Lung (tissue), 12 donors: Measurements from ENCODE around the gene ATXN2. TPM values are rescaled to one million over a fixed set of nuclear protein-coding genes. Genes with fewer than 3 reads are reported as not detected.
A peak's percentile ranks its signal among the peaks of the same experiment; 100 is the strongest.

Experiments
- ATAC-seq: fragments of 200-7000 bp; cut with Tn5 transposase; one replicate; pipeline ENCODE4 v1.9.1; 2020; ENCODE audit warnings: moderate number of reproducible peaks; ENCODE audit not compliant: insufficient read depth, low FRiP score
- DNase-seq, 3 donors: peaks; one replicate each; pipeline ENCODE4 v3.0.0-alpha.2; 2013 to 2017
- H3K27ac ChIP-seq, 2 donors: one replicate each; pipeline ENCODE4 v1.5.1; 2013; ENCODE audit warnings: mild to moderate bottlenecking in 2 of 2, moderate library complexity in 2 of 2, control low read depth in 1 of 2, inconsistent platforms in 1 of 2, low read depth in 1 of 2, low read length in 1 of 2
- H3K27me3 ChIP-seq, 3 donors: one replicate each; pipeline ENCODE4 v1.5.1; 2013; ENCODE audit warnings: low read length in 2 of 3; ENCODE audit not compliant: control insufficient read depth in 3 of 3, insufficient read depth in 3 of 3
- H3K36me3 ChIP-seq, 4 donors: one replicate each; pipeline ENCODE4 v1.5.1; 2013; ENCODE audit warnings: low read length in 4 of 4, mild to moderate bottlenecking in 1 of 4, moderate library complexity in 1 of 4; ENCODE audit not compliant: control insufficient read depth in 4 of 4, insufficient read depth in 4 of 4
- H3K4me1 ChIP-seq, 5 donors: one replicate each; pipeline ENCODE4 v1.5.1; 2013; ENCODE audit warnings: low read length in 5 of 5, mild to moderate bottlenecking in 2 of 5, moderate library complexity in 1 of 5; ENCODE audit not compliant: control insufficient read depth in 5 of 5, insufficient read depth in 5 of 5
- H3K4me3 ChIP-seq: one replicate; pipeline ENCODE4 v1.5.1; 2013; ENCODE audit warnings: mild to moderate bottlenecking, control low read depth, moderate library complexity
- H3K9ac ChIP-seq, 2 donors: one replicate each; pipeline ENCODE4 v1.5.1; 2013; ENCODE audit warnings: low read length in 2 of 2, control low read depth in 1 of 2; ENCODE audit not compliant: insufficient read depth in 1 of 2
- H3K9me3 ChIP-seq, 4 donors: one replicate each; pipeline ENCODE4 v1.5.1; 2013; ENCODE audit warnings: low read length in 3 of 4, mild to moderate bottlenecking in 1 of 4, moderate library complexity in 1 of 4; ENCODE audit not compliant: control insufficient read depth in 4 of 4, insufficient read depth in 3 of 4
- WGBS, 2 donors: extraction: QIAGEN DNeasy Blood & Tissue Kit; methylation state at CpG; one replicate each; pipeline ENCODE4 v1.1.7; 2013; 5-methylcytosine and 5-hydroxymethylcytosine counted together
- polyA plus RNA-seq, 2 donors: library from polyadenylated mRNA; stranded (reverse); fragments of 200-250 nt; gene quantifications; one replicate each; pipeline ENCODE4 v1.2.1, GENCODE V29; 2013
- total RNA-seq, 2 donors: library from RNA; depleted of rRNA in 1 of 2; stranded (reverse); fragments of >200 nt in 1 of 2; gene quantifications; one replicate each; pipeline ENCODE4 v1.2.1, GENCODE V29; 2014 to 2021
- TF ChIP-seq, protein P1 (sequence below): IDR thresholded peaks from 2 replicates; pipeline ENCODE4 v1.5.1; 2012; ENCODE audit warnings: mild to moderate bottlenecking; ENCODE audit errors: control extremely low read depth, extremely low read depth
- donor health status: control.
- donor health status: control.
- donor health status: Bipolar disorder and iron deficiency.
- donor health status: healthy.
- donor health status: DM: yes; HTN: yes; CAD: no.

Gene ATXN2
- total and polyA plus RNA-seq, 4 donors: 18.0 to 100 (median 43.5) TPM

DNA sequence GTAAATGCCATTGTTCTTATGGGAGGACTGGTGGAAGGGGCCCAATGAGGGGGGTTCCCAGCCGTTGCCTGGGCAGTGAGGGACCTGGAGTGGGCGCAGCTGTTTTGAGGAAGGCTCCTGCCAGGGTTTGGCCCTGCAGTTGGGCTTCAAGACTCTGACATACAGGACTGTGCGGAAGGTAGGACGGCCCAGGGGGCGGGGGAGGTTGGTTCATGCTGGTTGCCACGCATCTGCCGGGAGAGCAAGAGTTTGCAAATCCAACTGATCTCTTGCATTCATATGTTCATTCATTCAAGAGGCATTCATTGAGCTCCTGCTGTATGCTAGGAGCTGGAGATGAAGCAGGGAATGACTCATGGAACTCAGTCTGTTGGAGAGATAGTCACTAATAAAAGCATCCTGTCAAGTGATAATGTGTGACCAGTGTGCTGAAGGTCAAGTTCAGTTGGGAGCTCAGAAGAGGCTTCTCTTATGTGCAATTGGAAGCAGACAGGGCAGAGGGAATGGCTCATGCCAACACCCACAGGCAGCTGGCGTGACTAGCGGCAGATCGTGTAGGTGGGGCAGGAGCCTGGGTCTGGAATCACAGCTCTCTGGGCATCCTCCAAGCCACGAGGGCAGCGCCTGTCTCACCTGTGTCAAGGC, 185.6 kb downstream of the ATXN2 start:
- Histone ChIP-seq H3K9ac (no peak overlapping the region), H3K4me1 (peaks cover 0 to 38% (median 24%) of the 10 kb centered on the region in 5 donors), H3K27ac (peak overlapping the region; percentile 43 to 71), H3K36me3 (peaks cover 0 to 14% (median 0%) of the 10 kb centered on the region in 4 donors), H3K9me3 (peaks cover 0 to 1% (median 0%) of the 10 kb centered on the region in 4 donors), H3K27me3 (no peaks in the 10 kb centered on the region), H3K4me3 (no peak overlapping the region)
- ATAC-seq (no peak), DNase-seq (no peak)
- TF ChIP-seq, protein P1, sequence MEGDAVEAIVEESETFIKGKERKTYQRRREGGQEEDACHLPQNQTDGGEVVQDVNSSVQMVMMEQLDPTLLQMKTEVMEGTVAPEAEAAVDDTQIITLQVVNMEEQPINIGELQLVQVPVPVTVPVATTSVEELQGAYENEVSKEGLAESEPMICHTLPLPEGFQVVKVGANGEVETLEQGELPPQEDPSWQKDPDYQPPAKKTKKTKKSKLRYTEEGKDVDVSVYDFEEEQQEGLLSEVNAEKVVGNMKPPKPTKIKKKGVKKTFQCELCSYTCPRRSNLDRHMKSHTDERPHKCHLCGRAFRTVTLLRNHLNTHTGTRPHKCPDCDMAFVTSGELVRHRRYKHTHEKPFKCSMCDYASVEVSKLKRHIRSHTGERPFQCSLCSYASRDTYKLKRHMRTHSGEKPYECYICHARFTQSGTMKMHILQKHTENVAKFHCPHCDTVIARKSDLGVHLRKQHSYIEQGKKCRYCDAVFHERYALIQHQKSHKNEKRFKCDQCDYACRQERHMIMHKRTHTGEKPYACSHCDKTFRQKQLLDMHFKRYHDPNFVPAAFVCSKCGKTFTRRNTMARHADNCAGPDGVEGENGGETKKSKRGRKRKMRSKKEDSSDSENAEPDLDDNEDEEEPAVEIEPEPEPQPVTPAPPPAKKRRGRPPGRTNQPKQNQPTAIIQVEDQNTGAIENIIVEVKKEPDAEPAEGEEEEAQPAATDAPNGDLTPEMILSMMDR: no peak
- 73 to 77% methylated on average over 12 of the region's 12 CpGs for WGBS, 2 donors

DNA sequence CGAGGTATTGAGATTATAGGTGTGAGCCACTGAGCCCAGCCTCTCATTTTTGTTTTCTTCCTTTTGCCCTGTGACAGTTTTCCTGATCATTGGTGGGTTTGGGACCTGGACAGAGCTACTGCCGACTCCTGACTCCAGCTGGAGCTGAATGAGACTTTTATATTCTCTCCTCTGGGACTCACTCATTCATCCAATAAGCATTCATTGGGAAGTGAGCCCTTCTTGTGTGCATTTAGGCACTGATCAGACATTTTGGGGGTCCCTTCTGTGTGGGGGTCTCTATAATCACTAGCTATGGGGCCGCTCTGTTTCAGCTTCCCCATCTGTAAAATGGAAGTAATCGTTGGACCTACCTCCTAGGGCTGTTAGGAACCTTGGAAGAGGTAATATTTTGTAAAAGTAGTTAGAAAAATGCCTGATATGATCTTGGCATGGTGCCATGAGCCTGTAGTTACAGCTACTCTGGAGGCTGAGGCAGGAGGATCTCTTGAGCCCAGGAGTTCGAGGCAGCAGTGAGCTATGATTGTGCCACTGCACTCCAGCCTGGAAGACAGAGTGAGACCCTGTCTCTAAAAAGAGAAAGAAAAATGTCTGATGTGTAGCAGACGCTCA, 186.2 kb downstream of the ATXN2 start:
- H3K27ac ChIP-seq: peak overlapping the region; percentile 70 to 71
- no peak overlapping the region for H3K4me3 ChIP-seq
- peaks cover 0 to 40% (median 24%) of the 10 kb centered on the region in 5 donors for H3K4me1 ChIP-seq
- ATAC-seq: no peak
- WGBS, 2 donors: 68% methylated on average over 6 of the region's 6 CpGs
- DNase-seq: no peak
- no peak overlapping the region for H3K9ac ChIP-seq
- peaks cover 0 to under 1% (median 0%) of the 10 kb centered on the region in 4 donors for H3K9me3 ChIP-seq
- TF ChIP-seq, protein P1: no peak
- H3K36me3 ChIP-seq: peaks cover 0 to 8% (median 0%) of the 10 kb centered on the region in 4 donors
- no peaks in the 10 kb centered on the region for H3K27me3 ChIP-seq

- H3K4me3 ChIP-seq: no peak overlapping the region
- no peak overlapping the region for H3K9ac ChIP-seq
- no peaks in the 10 kb centered on the region for H3K27me3 ChIP-seq
- 34 to 47% methylated on average over 15 of the region's 15 CpGs for WGBS, 2 donors
- H3K4me1 ChIP-seq: peaks cover 0 to 39% (median 25%) of the 10 kb centered on the region in 5 donors
- DNase-seq: no peak
- TF ChIP-seq, protein P1: no peak
- H3K9me3 ChIP-seq: no peaks in the 10 kb centered on the region
- H3K27ac ChIP-seq: peak overlapping the region; percentile 70 to 71
- no peak for ATAC-seq
- H3K36me3 ChIP-seq: peaks cover 0 to 6% (median 0%) of the 10 kb centered on the region in 4 donors
These were observed 186.9 kb downstream of the ATXN2 start for GRCh38 chr12:111412007-111412829.
